ENCODE measurements around the gene ZNF469. TPM values are rescaled to one million over a fixed set of nuclear protein-coding genes. Genes with fewer than 3 reads are reported as not detected.
"Not testable (repeated sequence)": the region's sequence is repeated elsewhere in the genome, so short reads cannot be mapped to it uniquely, and the experiment has no call there.

The ZNF469 gene
- total RNA-seq, 1 donor from 2014 or later = 60.5 TPM

DNA sequence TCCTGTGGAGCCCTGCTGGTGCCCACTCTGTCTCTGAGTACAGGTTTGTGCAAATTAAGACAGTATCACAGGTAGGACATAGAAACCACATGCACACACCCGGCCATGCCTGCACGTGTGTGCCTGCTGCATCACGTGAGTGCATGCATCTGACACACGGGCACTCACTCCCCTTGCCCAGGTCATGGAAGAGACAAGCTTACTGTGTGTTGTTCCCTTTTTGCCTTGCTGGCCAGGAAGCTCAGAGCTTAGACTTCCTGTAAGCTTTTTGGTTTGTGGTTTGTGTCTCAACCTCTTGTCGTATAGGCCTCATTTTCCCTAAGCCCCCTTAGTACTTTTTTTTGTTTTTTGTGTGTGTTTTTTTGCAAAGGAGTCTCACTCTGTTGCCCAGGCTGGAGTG is 25.0 kb downstream of the ZNF469 start:
- no peak for DNase-seq (ENCODE audit: low spot score)
- Mint-ChIP-seq H3K27ac (ENCODE audit: unreplicated experiment) (no peak overlapping the region), H3K9me3 (ENCODE audit: low read depth) (no peaks in the 10 kb centered on the region), H3K27me3 (ENCODE audit: low read depth) (no peaks in the 10 kb centered on the region), H3K4me3 (ENCODE audit: unreplicated experiment) (no peak overlapping the region), H3K36me3 (ENCODE audit: low read depth) (peaks cover 4% of the 10 kb centered on the region), H3K4me1 (ENCODE audit: low read depth) (peaks cover 11% of the 10 kb centered on the region)
- TF ChIP-seq, protein P1, sequence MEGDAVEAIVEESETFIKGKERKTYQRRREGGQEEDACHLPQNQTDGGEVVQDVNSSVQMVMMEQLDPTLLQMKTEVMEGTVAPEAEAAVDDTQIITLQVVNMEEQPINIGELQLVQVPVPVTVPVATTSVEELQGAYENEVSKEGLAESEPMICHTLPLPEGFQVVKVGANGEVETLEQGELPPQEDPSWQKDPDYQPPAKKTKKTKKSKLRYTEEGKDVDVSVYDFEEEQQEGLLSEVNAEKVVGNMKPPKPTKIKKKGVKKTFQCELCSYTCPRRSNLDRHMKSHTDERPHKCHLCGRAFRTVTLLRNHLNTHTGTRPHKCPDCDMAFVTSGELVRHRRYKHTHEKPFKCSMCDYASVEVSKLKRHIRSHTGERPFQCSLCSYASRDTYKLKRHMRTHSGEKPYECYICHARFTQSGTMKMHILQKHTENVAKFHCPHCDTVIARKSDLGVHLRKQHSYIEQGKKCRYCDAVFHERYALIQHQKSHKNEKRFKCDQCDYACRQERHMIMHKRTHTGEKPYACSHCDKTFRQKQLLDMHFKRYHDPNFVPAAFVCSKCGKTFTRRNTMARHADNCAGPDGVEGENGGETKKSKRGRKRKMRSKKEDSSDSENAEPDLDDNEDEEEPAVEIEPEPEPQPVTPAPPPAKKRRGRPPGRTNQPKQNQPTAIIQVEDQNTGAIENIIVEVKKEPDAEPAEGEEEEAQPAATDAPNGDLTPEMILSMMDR (IDR thresholded peaks at IDR 0.05) = no peak

DNA sequence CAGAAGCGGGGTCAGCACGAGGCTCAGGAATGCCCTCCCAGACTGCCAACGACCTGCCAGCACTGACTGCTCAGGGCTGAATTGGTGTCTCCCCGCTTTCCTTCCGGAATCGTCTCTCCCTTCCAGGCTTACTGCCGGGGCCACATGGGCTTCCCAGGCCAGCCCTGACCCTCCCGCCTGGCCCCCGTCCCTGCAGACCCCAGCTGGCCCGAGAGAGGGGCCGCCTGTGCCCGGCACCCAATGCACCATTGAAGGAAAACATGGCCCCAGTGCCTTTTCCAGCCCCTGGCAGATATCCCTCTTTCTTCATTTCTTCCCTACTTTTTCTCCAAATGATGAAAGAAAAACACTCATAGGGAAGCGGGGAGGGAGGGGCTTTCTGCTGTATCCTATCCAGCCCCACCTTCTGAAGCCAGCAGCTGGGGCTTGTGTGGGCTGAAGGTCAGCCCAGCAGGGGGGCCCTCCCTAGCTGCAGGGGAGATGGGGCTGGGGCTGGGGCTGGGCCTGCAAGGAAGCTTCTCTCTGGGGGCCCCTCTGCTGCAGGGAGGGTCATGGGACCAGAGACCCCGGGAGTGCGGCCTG is 25.9 kb downstream of the ZNF469 start:
- H3K27me3 Mint-ChIP-seq (ENCODE audit: low read depth) = no peaks in the 10 kb centered on the region
- DNase-seq (ENCODE audit: low spot score) = no peak

DNA sequence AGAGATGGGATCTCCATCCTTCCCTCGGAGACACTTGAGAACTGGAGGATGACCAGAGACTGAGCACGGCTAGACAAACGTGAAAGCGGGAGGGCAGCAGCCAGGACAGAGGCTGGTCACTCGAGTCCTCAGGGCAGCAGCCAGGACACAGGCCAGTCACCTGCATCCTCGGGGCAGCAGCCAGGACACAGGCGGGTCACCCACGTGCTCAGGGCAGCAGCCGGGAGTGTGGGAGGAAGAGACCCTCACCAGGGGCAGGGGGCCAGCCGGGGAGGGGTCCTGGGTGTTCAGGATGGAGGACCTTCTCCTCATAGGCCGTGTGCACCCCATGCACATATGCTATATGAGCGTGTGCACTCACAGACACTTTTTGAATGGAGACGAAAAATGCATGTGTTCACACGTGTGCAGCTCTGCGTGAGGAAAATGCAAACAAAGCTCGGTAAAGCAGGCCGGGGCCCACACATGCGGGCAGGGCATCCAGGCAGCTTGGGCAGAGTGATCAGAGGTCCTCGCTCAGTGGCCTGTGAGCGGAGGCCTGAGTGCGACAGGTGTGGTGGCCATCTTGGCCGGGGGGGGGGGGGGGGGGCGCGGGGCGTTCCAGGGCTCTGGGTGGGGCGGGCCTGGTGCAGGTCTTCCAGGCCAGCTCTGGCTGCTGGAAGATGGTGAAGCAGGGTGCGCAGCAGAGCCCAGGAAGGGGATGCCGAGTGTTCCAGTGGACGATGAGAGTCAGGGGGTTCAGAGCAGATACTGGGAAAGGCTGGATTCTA is 26.7 kb downstream of the ZNF469 start:
- Mint-ChIP-seq H3K4me1 (ENCODE audit: low read depth) (peaks cover 8% of the 10 kb centered on the region), H3K9me3 (ENCODE audit: low read depth) (no peaks in the 10 kb centered on the region), H3K4me3 (ENCODE audit: unreplicated experiment) (no peak overlapping the region), H3K36me3 (ENCODE audit: low read depth) (peaks cover under 1% of the 10 kb centered on the region), H3K27me3 (ENCODE audit: low read depth) (no peaks in the 10 kb centered on the region), H3K27ac (ENCODE audit: unreplicated experiment) (no peak overlapping the region)
- DNase-seq (ENCODE audit: low spot score) = no peak
- TF ChIP-seq, protein P1 (IDR thresholded peaks at IDR 0.05) = no peak

More for the DNA sequence above, 25.9 kb downstream of the ZNF469 start:
- peaks cover 4% of the 10 kb centered on the region for H3K36me3 Mint-ChIP-seq (ENCODE audit: low read depth)
- TF ChIP-seq, protein P1 (IDR thresholded peaks at IDR 0.05) = no peak
- H3K9me3 Mint-ChIP-seq (ENCODE audit: low read depth) = no peaks in the 10 kb centered on the region
- H3K4me1 Mint-ChIP-seq (ENCODE audit: low read depth) = peaks cover 11% of the 10 kb centered on the region
- H3K27ac Mint-ChIP-seq (ENCODE audit: unreplicated experiment) = peak overlapping the region; percentile 32
- H3K4me3 Mint-ChIP-seq (ENCODE audit: unreplicated experiment) = no peak overlapping the region

DNA sequence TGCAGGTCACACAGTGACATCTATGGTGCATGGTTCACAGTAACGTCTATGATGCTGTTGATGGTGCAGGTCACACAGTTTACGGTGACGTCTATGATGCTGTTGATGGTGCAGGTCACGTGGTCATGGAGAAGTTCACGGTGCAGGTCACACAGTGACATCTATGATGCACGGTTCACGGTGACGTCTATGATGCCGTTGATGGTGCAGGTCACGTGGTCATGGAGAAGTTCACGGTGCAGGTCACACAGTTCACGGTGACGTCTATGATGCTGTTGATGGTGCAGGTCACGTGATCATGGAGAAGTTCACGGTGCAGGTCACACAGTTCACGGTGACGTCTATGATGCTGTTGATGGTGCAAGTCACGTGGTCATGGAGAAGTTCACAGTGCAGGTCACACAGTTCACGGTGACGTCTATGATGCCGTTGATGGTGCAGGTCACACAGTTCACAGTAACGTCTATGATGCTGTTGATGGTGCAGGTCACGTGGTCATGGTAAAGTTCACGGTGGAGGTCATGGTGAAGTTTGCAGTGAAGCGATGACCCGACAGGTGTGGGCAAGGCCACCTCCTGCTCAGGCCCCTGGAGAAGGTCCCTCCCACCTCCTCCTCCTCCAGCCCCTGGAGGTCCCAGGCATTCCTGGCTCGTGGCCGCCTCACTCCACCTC is 27.7 kb downstream of the ZNF469 start:
- H3K36me3 Mint-ChIP-seq (ENCODE audit: low read depth); H3K4me3 Mint-ChIP-seq (ENCODE audit: unreplicated experiment); DNase-seq (ENCODE audit: low spot score): not testable (repeated sequence)

DNA sequence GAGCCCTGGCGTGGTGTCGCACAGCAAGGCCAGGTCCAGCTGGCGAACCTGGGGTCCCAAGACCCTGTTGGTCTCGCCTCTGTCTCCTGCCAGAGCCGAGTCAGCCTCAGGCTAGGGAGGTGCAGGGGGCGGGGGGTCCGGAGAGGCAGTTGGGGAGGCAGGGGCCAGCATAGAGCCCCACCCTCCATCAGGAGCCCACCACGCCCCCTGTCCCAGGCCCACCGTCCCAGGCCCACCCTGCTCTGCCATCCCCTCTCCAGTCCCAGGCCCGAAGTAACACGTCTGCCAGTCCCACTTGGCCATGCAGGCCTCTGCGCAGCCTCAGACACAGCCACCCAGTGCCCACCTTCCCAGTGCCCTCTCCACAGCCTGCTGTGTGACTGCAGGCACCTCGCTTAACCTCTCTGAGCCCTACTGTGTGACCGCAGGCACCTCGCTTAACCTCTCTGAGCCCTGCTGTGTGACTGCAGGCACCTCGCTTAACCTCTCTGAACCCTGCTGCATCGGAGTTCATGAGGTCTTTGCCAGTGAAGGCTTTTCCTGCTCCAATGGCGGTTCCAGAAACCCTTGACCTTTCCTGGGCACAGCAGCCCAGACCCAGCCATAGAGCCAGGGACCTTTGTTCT is 29.3 kb downstream of the ZNF469 start:
- Mint-ChIP-seq H3K27me3 (ENCODE audit: low read depth) (no peaks in the 10 kb centered on the region), H3K36me3 (ENCODE audit: low read depth) (no peaks in the 10 kb centered on the region), H3K27ac (ENCODE audit: unreplicated experiment) (no peak overlapping the region), H3K4me3 (ENCODE audit: unreplicated experiment) (no peak overlapping the region), H3K9me3 (ENCODE audit: low read depth) (no peaks in the 10 kb centered on the region), H3K4me1 (ENCODE audit: low read depth) (peaks cover 2% of the 10 kb centered on the region)
- TF ChIP-seq, protein P1 (IDR thresholded peaks at IDR 0.05) = no peak
- DNase-seq (ENCODE audit: low spot score) = no peak

More for the DNA sequence above, 27.7 kb downstream of the ZNF469 start:
- H3K4me1 Mint-ChIP-seq (ENCODE audit: low read depth); H3K27ac Mint-ChIP-seq (ENCODE audit: unreplicated experiment); H3K9me3 Mint-ChIP-seq (ENCODE audit: low read depth); H3K27me3 Mint-ChIP-seq (ENCODE audit: low read depth): not testable (repeated sequence)

Measured in chondrocyte (in vitro differentiated cells).